Duodenal mucosa (tissue), 2 donors: ENCODE measurements around the gene ACO1.

ENCODE experiments used
- H3K27ac ChIP-seq: one replicate; pipeline ENCODE4 v1.7.0; 2013; ENCODE audit warnings: low read depth, low read length
- H3K27me3 ChIP-seq, 2 donors: one replicate each; pipeline ENCODE4 v1.7.0; 2013; ENCODE audit warnings: low read length in 2 of 2, control low read depth in 1 of 2; ENCODE audit not compliant: insufficient read depth in 2 of 2, control insufficient read depth in 1 of 2
- H3K36me3 ChIP-seq, 2 donors: one replicate each; pipeline ENCODE4 v1.7.0; 2013; ENCODE audit warnings: low read length in 2 of 2, control low read depth in 1 of 2; ENCODE audit not compliant: insufficient read depth in 2 of 2, control insufficient read depth in 1 of 2
- H3K4me1 ChIP-seq, 2 donors: one replicate each; pipeline ENCODE4 v1.7.0; 2013; ENCODE audit warnings: low read length in 2 of 2, control low read depth in 1 of 2; ENCODE audit not compliant: insufficient read depth in 2 of 2, control insufficient read depth in 1 of 2
- H3K4me3 ChIP-seq, 2 donors: one replicate each; pipeline ENCODE4 v1.7.0; 2013; ENCODE audit warnings: low read length in 2 of 2, low read depth in 1 of 2
- H3K9ac ChIP-seq, 2 donors: one replicate each; pipeline ENCODE4 v1.7.0; 2013; ENCODE audit warnings: low read length in 2 of 2, low read depth in 1 of 2
- H3K9me3 ChIP-seq, 2 donors: one replicate each; pipeline ENCODE4 v1.7.0; 2013; ENCODE audit warnings: low read length in 2 of 2, control low read depth in 1 of 2; ENCODE audit not compliant: control insufficient read depth in 1 of 2

The ACO1 gene

DNA sequence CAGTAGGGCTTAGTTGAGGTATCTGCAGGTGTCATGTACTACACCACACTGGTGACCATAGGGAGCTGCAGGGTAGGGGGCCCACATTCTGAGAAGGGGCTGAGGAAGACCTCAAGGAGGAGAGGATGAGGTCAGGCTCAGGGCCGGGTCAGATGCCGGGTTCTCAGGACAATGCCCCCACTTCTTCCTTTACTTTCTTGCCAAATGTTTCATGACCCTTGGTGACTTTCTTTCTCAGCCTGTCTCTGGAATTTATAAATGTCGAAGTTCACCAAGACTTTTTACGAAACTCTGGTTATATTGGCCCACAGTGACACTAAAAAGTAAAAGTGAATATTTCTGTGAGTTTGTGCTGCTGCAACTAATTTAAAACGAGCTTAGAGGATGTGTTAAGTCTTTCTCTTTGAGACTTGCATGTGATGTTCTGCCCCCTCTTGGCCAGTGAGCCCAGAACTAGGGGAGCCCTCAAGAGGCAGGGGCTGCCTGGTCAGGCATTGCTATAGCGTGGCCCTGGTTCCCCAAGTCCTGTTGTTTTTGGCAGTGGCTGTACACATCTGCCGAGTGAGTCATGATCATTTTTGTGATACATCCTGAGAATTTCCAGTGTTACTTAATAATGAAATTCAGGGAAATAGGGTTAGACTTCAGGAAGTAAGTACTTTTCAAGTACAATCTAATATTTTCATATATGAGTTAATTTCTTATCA is 11.2 kb downstream of the ACO1 start:
- Histone ChIP-seq H3K36me3 (peaks cover 4 to 8% of the 10 kb centered on the region in 2 donors), H3K4me1 (peaks cover 0 to 10% of the 10 kb centered on the region in 2 donors), H3K4me3 (no peak overlapping the region), H3K27me3 (no peaks in the 10 kb centered on the region), H3K9me3 (no peaks in the 10 kb centered on the region), H3K27ac (no peak overlapping the region), H3K9ac (no peak overlapping the region)

GRCh38 chr9:32398207-32398606 is 13.8 kb downstream of the ACO1 start:
- Histone ChIP-seq H3K27ac (no peak overlapping the region), H3K9ac (no peak overlapping the region)

DNA sequence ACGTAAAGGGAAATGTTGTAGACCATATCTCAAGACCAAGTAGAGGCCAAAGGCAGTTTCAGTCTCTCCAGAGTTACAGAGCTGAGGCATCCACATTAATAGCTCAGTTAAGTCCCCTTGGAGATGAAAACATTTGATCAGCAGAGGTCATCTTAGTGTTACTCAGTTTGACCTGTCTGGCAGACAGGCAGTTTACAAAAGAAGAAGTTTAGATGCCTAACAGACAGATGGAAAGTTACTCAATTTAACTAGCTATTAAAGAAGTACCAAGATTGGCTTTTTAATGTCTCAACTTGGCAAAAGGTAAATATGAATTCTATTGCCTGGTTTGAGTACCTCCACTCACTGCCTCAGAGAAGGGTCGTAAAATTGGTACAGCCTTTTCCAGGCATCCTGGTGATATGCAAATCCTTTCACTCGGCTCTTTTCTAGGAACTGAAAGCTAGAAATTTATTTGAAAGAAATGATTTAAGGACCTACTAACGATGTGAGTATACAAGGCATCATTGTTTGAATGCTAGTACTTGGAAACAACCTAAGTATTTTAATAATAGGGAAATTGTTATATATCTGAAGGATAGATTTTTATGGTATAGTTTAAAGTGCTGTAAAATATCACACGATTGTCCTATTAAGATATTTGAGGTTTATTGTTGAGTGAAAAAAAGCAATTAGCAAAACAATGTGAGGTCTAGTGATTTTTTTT is 14.8 kb downstream of the ACO1 start:
- Histone ChIP-seq H3K27ac (no peak overlapping the region), H3K9ac (no peak overlapping the region), H3K4me3 (no peak overlapping the region), H3K4me1 (peaks cover 5 to 19% of the 10 kb centered on the region in 2 donors), H3K36me3 (peaks cover 0 to 3% of the 10 kb centered on the region in 2 donors), H3K9me3 (no peaks in the 10 kb centered on the region), H3K27me3 (no peaks in the 10 kb centered on the region)

More at GRCh38 chr9:32398207-32398606, 13.8 kb downstream of the ACO1 start:
- Histone ChIP-seq H3K27me3 (no peaks in the 10 kb centered on the region), H3K4me1 (peaks cover 0 to 15% of the 10 kb centered on the region in 2 donors), H3K9me3 (no peaks in the 10 kb centered on the region), H3K36me3 (peaks cover 0 to 3% of the 10 kb centered on the region in 2 donors), H3K4me3 (no peak overlapping the region)

DNA sequence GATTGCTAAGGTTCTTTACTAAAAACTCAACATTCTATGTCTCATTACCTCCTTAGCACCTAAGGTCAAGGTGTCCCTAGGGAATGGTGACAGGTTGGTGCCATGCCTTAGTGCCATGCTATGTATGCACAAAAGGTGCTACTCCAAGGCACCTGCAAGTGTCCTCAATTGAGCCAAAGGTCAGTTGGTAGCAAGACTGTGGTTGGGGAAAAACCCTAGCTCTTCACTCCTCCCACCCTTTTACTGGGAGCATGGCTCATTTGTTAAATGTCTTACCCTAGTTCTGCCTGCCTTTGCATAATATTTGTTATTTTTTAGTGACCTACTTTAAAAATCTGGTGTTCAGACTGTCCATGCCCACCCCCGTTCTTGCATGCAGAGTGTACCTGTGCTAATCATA is 17.0 kb downstream of the ACO1 start:
- no peaks in the 10 kb centered on the region for H3K27me3 ChIP-seq
- H3K36me3 ChIP-seq = peaks cover 0 to 12% of the 10 kb centered on the region in 2 donors
- no peaks in the 10 kb centered on the region for H3K9me3 ChIP-seq
- H3K4me3 ChIP-seq = no peak overlapping the region
- no peak overlapping the region for H3K27ac ChIP-seq
- H3K4me1 ChIP-seq = peaks cover 15 to 20% of the 10 kb centered on the region in 2 donors
- no peak overlapping the region for H3K9ac ChIP-seq

GRCh38 chr9:32403567-32404260 is 19.3 kb downstream of the ACO1 start:
- no peaks in the 10 kb centered on the region for H3K9me3 ChIP-seq
- no peaks in the 10 kb centered on the region for H3K27me3 ChIP-seq
- peaks cover 13 to 33% of the 10 kb centered on the region in 2 donors for H3K36me3 ChIP-seq
- no peak overlapping the region for H3K9ac ChIP-seq
- no peak overlapping the region for H3K4me3 ChIP-seq
- peaks cover 15 to 20% of the 10 kb centered on the region in 2 donors for H3K4me1 ChIP-seq
- no peak overlapping the region for H3K27ac ChIP-seq

DNA sequence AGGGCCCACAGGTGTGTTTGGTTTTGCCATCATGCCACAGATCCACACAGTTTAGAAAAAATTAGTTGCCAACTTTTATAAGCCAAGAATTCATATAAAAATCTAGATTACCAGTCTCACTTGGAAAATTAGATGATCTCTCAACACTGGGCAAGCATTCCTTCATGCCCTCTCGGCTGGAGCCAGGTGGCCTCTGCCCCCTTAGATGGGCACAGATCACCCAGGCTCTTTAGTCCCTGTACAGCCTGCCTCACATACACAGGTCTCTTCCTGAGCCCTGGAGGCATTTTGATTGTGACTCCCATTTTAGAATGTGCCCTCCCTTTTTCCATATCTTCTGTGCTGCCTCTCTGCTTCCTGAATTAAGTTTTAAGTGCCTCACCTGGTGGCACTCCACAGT is 20.0 kb downstream of the ACO1 start:
- no peaks in the 10 kb centered on the region for H3K9me3 ChIP-seq
- H3K9ac ChIP-seq = peak overlapping the region; percentile 6 to 11
- H3K4me1 ChIP-seq = peaks cover 14 to 15% of the 10 kb centered on the region in 2 donors
- peak overlapping the region; percentile 11 for H3K27ac ChIP-seq
- H3K4me3 ChIP-seq = peak overlapping the region; percentile 60 to 64
- no peaks in the 10 kb centered on the region for H3K27me3 ChIP-seq
- H3K36me3 ChIP-seq = peaks cover 17 to 40% of the 10 kb centered on the region in 2 donors

DNA sequence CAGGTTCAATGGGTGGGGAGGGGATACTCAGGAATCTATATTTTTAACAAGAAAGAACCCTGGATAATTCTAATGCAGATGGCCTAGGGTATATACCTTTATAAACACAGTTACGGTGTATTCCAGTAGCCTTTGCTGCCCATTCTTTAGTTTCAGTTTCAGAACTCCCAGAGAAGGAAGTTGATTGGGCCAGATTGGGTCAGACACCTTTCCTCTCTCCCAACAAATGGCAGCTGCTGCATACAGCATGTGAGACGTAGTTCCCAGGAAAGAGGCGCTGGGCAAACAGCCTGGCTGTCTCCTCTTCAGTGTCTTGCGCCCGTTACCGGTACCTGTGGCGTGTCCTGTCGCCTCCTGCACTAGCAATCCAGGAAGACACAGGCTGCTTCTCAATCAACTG is 20.4 kb downstream of the ACO1 start:
- H3K9ac ChIP-seq = peak overlapping the region; percentile 11 to 52

DNA sequence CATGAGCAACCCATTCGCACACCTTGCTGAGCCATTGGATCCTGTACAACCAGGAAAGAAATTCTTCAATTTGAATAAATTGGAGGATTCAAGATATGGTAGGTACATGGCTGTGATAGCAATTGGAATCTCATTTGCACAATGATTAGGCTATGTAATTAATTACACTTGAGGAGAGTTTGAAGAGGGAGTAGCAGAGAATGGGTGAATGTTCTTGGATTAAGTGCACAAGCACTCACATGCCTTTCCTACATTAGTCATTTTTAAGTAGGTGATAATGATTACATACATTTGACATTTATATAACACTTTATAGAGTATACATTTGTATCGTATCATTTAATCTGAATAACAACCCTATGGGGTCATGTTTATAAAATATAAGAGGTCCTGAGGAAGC is 21.1 kb downstream of the ACO1 start:
- H3K27ac ChIP-seq = no peak overlapping the region
- H3K9me3 ChIP-seq = no peaks in the 10 kb centered on the region
- no peaks in the 10 kb centered on the region for H3K27me3 ChIP-seq
- no peak overlapping the region for H3K4me3 ChIP-seq
- H3K36me3 ChIP-seq = peaks cover 17 to 48% of the 10 kb centered on the region in 2 donors
- H3K9ac ChIP-seq = no peak overlapping the region
- H3K4me1 ChIP-seq = peaks cover 13 to 15% of the 10 kb centered on the region in 2 donors

More for the DNA sequence above, 20.4 kb downstream of the ACO1 start:
- H3K9me3 ChIP-seq = no peaks in the 10 kb centered on the region
- peak overlapping the region; percentile 11 for H3K27ac ChIP-seq
- peaks cover 13 to 15% of the 10 kb centered on the region in 2 donors for H3K4me1 ChIP-seq
- H3K36me3 ChIP-seq = peaks cover 17 to 45% of the 10 kb centered on the region in 2 donors
- peak overlapping the region; percentile 60 to 64 for H3K4me3 ChIP-seq
- no peaks in the 10 kb centered on the region for H3K27me3 ChIP-seq

GRCh38 chr9:32406046-32406445 is 21.6 kb downstream of the ACO1 start:
- Histone ChIP-seq H3K4me3 (no peak overlapping the region), H3K27me3 (no peaks in the 10 kb centered on the region), H3K4me1 (peaks cover 13 to 15% of the 10 kb centered on the region in 2 donors), H3K27ac (no peak overlapping the region), H3K36me3 (peaks cover 23 to 53% of the 10 kb centered on the region in 2 donors), H3K9me3 (no peaks in the 10 kb centered on the region), H3K9ac (no peak overlapping the region)

DNA sequence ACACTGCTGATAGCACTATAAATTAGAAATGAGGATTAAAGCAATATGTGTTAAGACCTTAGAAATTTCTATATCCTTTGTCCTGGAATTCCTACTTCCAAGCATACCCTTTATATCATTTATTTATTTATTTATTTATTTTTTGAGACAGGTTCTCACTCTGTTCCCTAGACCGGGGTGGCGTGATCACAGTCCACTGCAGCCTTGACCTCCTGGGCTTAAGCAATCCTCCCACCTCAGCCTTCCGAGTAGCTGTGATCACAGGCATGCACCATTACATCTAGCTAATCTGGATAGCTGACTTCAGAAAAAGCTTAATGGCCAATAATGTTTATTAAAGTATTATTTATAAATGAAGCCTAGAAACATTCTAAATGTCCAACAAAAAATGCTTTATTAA is 27.3 kb downstream of the ACO1 start:
- Histone ChIP-seq H3K4me3 (no peak overlapping the region), H3K4me1 (no peaks in the 10 kb centered on the region), H3K9me3 (no peaks in the 10 kb centered on the region), H3K36me3 (peaks cover 29 to 56% of the 10 kb centered on the region in 2 donors), H3K27ac (no peak overlapping the region), H3K27me3 (no peaks in the 10 kb centered on the region), H3K9ac (no peak overlapping the region)
